Fibroblast of skin of scalp (primary cell): ENCODE data around the gene ASIC3.

Source experiments
- DNase-seq: peaks from one replicate; pipeline ENCODE4 v3.0.0-alpha.2; 2013

The ASIC3 gene

GRCh38 chr7:151087245-151088018 is 39.1 kb downstream of the ASIC3 start:
- peak; percentile 60 for DNase-seq

- DNase-seq: no peak
Measured at GRCh38 chr7:151088019-151088855, 39.9 kb downstream of the ASIC3 start.

DNA sequence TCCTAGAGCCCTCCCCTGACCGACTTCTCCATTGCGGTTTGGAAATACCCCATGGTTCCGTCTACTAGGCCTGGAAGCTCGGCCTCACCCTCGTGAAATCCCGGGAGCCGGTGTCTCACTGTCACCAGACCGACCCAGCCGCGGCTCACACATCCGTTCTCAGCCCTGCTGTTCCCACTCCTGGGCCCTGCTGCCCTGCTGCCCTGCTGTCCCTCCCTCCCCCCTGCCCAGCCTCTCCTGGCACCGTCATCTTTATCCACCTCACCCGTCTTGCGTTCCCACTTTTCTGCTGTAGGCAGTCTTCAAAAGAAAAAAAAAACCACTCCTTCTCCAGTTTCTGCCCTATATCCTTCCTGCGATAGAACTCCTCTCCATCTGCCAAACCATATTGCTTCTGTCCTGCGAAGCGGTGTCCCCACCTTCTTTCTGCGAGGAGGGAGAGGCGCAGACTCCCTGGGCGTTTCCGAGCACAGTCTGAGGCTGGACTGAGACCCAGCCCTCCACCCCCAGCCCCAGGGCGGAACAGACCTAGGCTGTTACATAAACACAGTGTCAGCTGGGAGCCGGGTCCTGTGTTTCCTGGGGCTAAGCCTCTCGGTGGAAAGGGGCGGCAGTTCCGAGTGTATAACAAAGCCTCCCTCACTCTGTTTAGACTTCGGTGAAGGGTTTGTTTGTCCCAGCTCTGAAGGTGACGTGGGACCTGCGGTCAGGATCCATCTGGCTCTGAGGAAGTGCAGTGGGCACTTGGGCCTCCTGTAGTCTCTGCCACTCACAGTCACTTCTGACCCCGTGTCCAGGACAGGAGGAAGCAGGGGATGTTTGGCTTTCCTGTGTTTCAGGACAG is 40.7 kb downstream of the ASIC3 start:
- no peak for DNase-seq

GRCh38 chr7:151089893-151090730 is 41.8 kb downstream of the ASIC3 start:
- DNase-seq: no peak

DNA sequence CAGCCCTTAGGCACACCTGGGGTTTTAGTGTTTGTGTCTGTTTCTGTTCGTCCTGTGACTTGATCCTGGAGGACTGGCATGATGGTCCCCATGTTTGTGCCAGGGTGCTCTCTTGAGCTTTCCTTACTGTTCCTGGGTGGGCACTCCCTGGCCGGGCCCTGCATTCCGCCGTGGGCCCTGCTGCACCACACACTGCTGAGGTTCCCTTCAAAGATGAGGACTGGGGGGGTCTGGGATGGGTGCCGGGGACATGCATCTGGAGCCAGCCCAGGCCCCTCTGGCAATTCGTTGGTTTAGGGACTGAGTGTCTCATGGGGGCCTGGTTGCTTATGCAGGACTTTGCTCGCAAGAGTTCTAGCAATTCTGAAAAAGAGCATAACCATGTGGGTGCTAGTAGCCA is 42.7 kb downstream of the ASIC3 start:
- no peak for DNase-seq

DNA sequence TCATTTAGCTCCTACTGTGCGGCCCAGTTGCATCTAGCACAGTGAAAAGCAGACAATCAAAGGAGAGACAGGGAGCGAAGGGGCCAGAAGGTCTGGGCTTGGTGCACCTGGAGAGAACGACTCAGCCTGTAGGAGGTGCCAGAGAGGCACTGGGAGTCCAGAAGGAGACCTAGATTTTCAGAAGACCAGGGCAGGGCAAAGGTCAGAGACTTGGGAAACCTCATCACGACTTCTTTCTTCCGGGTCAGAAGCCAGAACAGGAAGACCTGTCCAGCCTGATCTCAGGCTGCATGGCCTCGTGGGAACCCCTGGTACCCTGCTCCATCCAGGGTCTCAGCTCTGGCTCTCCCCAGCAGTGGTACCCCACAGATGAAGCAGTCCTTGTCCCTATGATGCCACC is 43.1 kb downstream of the ASIC3 start:
- DNase-seq: no peak

GRCh38 chr7:151091988-151092387 is 43.7 kb downstream of the ASIC3 start:
- no peak for DNase-seq

DNA sequence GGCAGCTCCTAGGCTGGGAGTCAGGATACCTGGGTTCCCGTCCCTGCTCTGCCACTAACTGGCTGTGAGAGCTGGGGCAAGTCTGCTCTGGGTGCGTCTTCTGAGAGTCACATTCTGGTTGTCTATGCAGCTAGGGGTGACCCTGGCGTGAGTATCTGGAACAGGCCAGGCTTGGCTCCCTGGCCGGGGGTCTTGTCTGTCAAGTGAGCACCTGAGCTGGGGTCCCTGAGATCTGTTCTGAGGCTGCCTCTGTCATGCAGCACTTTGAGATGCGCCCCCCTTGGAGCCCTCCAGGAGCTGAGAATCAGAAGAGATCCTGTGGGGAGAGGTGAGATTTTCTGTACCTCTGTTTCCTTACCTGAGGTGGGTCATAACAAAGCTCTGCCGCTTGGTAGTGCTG is 45.4 kb downstream of the ASIC3 start:
- DNase-seq: no peak

- DNase-seq: no peak
Measured at GRCh38 chr7:151094675-151095074, 46.3 kb downstream of the ASIC3 start.

DNA sequence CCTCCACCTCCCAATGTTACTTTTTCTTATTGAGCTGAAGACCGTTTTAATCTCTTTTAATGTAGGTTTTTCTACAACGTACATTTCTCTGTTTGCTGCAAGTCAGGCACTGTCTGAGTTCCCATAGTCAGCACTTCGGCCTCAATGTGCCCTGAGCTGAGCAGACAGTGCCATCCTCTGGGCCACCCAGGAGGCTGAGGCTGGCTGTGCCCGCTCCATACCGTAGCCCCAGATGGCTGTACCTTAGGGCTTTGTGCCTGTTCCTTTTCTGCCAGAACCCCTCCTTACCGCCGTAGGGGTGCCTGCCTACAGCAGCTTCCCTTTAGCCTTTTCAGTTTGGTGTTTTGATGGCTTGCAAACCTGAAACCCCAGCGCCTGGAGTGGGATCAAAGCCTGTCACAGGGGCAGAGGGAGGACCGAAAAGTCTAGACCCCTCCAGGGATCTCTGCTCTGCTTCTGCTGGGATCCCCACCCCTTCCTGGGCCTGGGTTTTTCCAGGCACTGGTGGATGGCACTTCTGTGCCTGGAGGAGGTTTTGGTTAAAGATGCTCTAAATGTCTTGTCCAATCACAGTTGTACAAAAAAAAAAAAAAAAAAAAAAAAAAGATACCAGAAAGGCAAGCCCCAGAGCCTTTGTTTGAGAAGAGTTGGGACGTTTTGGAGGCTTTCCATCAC is 46.9 kb downstream of the ASIC3 start:
- no peak for DNase-seq

GRCh38 chr7:151095828-151096475 is 47.6 kb downstream of the ASIC3 start:
- no peak for DNase-seq

- no peak for DNase-seq
Measured at GRCh38 chr7:151099486-151100211, 51.3 kb downstream of the ASIC3 start.

DNA sequence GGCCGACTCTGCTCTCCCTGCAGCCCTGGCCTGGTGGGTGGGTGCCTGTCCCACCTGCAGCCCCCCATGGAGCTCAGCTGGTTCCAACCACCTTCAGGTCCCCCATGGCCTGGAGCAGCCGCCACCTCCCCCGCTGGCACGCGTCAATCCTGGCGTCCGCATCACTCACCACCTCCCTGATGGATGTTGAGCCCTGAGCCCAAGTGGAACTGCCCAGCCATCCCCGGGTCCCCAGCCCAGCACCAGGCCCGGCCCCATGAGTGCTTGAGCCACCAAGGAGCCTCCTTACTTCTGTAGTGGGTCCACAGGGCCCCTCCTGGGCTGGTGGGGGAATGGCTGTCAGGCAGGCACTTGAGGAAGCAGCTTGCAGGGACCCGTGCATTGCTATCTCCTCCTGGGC is 52.6 kb downstream of the ASIC3 start:
- DNase-seq: no peak

DNA sequence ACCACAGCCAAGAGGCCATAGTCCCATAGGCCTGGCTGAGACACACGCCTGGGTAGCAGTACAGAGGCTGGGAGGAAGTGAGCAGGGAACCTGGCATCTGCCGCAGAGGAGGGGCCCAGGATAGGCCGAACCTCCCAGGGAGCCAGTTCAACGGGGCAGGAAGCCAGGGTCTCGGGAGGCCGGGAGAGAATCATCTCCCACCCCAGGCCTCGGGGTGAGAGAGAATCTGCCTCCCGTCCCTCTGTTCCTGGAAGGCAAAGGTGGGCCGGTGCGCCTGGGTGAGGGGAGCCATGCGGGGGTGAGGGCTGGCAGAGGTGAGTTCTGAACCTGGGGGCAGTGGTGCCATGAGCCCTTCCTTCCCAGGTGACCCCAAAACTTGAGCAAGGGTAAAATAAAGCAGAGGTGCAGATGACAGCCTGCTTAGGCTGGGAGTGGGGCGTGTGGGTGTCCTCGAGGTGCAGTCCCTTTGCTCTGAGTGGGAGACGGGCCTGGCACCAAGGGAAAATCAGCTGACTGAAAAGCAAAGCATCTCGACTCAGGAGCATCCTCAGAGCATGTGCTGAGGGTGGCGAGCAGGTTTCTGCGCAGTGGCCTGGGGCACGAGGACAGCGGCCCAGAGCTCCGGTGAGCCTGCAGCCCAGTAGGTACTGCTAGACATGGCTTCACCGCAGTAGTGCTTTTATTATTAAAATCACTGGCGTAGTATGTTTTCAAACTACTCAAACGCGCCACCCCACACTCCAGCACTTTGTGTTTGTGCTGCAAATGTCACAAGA is 53.5 kb downstream of the ASIC3 start:
- no peak for DNase-seq
